Epidermal melanocyte (primary cell): ENCODE results near the gene ASB6.

Source experiments
- DNase-seq: peaks from one replicate; pipeline ENCODE4 v3.0.0; 2011; ENCODE audit warnings: low spot score; ENCODE audit not compliant: insufficient read length

ASB6 gene

GRCh38 chr9:129586245-129586644, 55.7 kb downstream of the ASB6 start:
- DNase-seq: no peak

- DNase-seq: no peak
These were observed 56.6 kb downstream of the ASB6 start for GRCh38 chr9:129585352-129585751.
